Ecto neural progenitor cell (in vitro differentiated cells): ENCODE results near the gene SORT1.

Experiments used
- DNase-seq: peaks from one replicate; pipeline ENCODE4 v3.0.0-alpha.2; 2018; ENCODE audit warnings: low spot score

Gene SORT1

GRCh38 chr1:109261578-109261977 lies 136.1 kb downstream of the SORT1 start:
- DNase-seq: no peak

GRCh38 chr1:109261006-109261405 lies 136.7 kb downstream of the SORT1 start:
- DNase-seq: no peak

- DNase-seq: no peak
Observed at GRCh38 chr1:109259674-109260557, 137.8 kb downstream of the SORT1 start.
